HepG2 (cell line): Measurements from ENCODE around the gene SLC17A9. TPM values are rescaled to one million over a fixed set of nuclear protein-coding genes. Genes with fewer than 3 reads are reported as not detected.

ENCODE experiments used
- FOSL1 ChIP-seq: sonication (generic); formaldehyde crosslinking; IDR thresholded peaks from 2 replicates; pipeline ENCODE4 v1.9.0; 2021; ENCODE audit warnings: missing genetic modification reagents, borderline replicate concordance
- GLI4 ChIP-seq: sonication (generic); formaldehyde crosslinking; IDR thresholded peaks from 2 replicates; pipeline ENCODE4 v1.5.1; 2020; ENCODE audit warnings: missing genetic modification reagents, mild to moderate bottlenecking, moderate library complexity, borderline replicate concordance
- ZNF205 ChIP-seq: IDR thresholded peaks from 2 replicates; pipeline ENCODE4 v1.6.1; 2018; ENCODE audit warnings: missing biosample characterization, missing genetic modification reagents
- ZNF496 ChIP-seq: sonication (generic); formaldehyde crosslinking; IDR thresholded peaks from 2 replicates; pipeline ENCODE4 v1.8.1; 2023; ENCODE audit warnings: mild to moderate bottlenecking, moderate library complexity, missing genetic modification reagents; ENCODE audit not compliant: insufficient replicate concordance
- polyA plus RNA-seq, 8 experiments: library from polyadenylated mRNA; depleted of rRNA in 3 of 8; stranded (reverse) in 7 of 8; unstranded in 1 of 8; fragments of >200 nt; fragmentation: Illumina TruSeq in 4 of 8; extraction: Trizol in 4 of 8; gene quantifications; 2 replicates each; pipeline versions ENCODE4 v1.2.1 to v1.2.3, GENCODE V29; 2011 to 2016; ENCODE audit warnings: low read depth in 4 of 8, missing spikeins in 1 of 8, mixed read lengths in 1 of 8; ENCODE audit not compliant: insufficient read depth in 1 of 8
- total RNA-seq, 5 experiments: library from RNA; depleted of rRNA; stranded (reverse); fragments of >200 nt; fragmentation: Illumina TruSeq; extraction: Trizol; gene quantifications; 2 replicates each; pipeline ENCODE4 v1.2.3, GENCODE V29; 2016; ENCODE audit warnings: low read depth in 1 of 5
- TF ChIP-seq, protein P1 (sequence below), 2 experiments: sonication (generic) in 1 of 2; formaldehyde crosslinking in 1 of 2; IDR thresholded peaks; 2 replicates each; pipeline versions ENCODE4 v1.5.1 to v1.6.1; 2011 to 2020; ENCODE audit warnings: borderline replicate concordance in 1 of 2, low read depth in 1 of 2, low read length in 1 of 2, mild to moderate bottlenecking in 1 of 2, missing genetic modification reagents in 1 of 2, moderate library complexity in 1 of 2
- TF ChIP-seq, protein P2 (sequence below): sonication (generic); formaldehyde crosslinking; IDR thresholded peaks from 2 replicates; pipeline ENCODE4 v1.4.0; 2020; ENCODE audit warnings: mild to moderate bottlenecking, missing genetic modification reagents
- TF ChIP-seq, protein P3 (sequence below): sonication (generic); formaldehyde crosslinking; IDR thresholded peaks from 2 replicates; pipeline ENCODE4 v1.5.0; 2020; ENCODE audit warnings: mild to moderate bottlenecking, missing genetic modification reagents, borderline replicate concordance
- TF ChIP-seq, protein P4 (sequence below): sonication (generic); formaldehyde crosslinking; conservative IDR thresholded peaks from 2 replicates; pipeline ENCODE4 v1.4.0; 2020; ENCODE audit warnings: missing genetic modification reagents

Gene SLC17A9
- total and polyA plus RNA-seq, 2 of the 13 experiments (the other 11 are each of a cell fraction or from before 2014, with no cell fraction given): 110 to 191 TPM

DNA sequence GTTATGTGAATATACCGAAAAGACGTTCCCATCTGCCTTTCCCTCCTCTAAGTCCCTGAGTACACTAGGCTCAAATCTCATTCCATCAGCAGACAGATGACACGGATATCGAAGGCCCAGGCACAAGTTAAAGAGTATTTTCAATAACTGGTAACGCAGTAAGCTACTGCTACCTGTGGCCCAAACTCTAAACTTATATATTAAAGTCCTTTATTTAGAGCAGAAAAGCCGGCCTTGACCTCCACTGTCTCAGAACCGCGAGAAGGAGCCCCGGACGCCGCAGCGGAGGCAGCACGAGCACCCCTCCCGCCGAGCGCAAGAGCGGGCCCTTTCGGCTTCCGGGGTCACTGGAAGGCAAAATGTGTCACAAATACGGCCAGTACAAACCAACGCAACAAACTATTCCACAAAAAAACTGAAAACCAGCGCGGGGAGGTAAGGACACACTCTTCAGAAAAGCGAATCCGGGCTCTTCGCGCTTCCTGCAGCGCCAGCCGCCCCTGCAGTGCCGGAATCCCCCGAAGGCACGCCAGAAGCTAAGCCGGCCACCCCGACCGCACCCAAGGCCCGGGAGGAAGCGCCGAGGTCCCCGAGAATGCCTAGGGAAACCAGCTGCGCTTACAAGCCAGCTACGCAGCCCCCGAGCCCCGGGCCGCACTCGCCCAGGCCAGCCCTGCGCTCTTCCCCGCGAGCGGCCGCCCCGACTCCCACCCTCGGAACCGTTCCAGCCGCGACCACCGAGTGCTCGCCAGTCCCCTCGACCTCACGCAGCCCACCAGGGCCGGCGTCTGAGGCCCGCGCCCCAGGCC is 26.9 kb upstream of the SLC17A9 start (continued):
- TF ChIP-seq, protein P1, sequence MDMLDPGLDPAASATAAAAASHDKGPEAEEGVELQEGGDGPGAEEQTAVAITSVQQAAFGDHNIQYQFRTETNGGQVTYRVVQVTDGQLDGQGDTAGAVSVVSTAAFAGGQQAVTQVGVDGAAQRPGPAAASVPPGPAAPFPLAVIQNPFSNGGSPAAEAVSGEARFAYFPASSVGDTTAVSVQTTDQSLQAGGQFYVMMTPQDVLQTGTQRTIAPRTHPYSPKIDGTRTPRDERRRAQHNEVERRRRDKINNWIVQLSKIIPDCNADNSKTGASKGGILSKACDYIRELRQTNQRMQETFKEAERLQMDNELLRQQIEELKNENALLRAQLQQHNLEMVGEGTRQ (IDR thresholded peaks at IDR 0.05; ENCODE audit: low read depth, low read length): no peak
- TF ChIP-seq, protein P1 (CRISPR knock-in tag; IDR thresholded peaks at IDR 0.05; ENCODE audit: borderline replicate concordance): no peak; the same call in 1 of the 2 replicates
- TF ChIP-seq GLI4 (CRISPR knock-in tag): 0 out of 2 replicates have a peak, but pooled peaks have one; percentile 78
- peak; percentile 33; the same call in 1 of the 2 replicates for TF ChIP-seq FOSL1
- no peak for TF ChIP-seq ZNF205 (CRISPR knock-in tag)
- TF ChIP-seq, protein P2, sequence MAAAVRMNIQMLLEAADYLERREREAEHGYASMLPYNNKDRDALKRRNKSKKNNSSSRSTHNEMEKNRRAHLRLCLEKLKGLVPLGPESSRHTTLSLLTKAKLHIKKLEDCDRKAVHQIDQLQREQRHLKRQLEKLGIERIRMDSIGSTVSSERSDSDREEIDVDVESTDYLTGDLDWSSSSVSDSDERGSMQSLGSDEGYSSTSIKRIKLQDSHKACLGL: peak; percentile 9; the same call in 1 of the 2 replicates
- TF ChIP-seq ZNF496: no peak
- TF ChIP-seq, protein P3, sequence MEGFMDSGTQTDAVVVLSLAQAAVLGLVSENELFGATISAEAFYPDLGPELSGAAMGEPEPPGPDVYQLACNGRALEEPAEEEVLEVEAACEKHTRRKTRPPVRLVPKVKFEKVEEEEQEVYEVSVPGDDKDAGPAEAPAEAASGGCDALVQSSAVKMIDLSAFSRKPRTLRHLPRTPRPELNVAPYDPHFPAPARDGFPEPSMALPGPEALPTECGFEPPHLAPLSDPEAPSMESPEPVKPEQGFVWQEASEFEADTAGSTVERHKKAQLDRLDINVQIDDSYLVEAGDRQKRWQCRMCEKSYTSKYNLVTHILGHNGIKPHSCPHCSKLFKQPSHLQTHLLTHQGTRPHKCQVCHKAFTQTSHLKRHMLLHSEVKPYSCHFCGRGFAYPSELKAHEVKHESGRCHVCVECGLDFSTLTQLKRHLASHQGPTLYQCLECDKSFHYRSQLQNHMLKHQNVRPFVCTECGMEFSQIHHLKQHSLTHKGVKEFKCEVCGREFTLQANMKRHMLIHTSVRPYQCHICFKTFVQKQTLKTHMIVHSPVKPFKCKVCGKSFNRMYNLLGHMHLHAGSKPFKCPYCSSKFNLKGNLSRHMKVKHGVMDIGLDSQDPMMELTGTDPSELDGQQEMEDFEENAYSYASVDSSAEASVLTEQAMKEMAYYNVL: no peak; the same call in 1 of the 2 replicates
- TF ChIP-seq, protein P4, sequence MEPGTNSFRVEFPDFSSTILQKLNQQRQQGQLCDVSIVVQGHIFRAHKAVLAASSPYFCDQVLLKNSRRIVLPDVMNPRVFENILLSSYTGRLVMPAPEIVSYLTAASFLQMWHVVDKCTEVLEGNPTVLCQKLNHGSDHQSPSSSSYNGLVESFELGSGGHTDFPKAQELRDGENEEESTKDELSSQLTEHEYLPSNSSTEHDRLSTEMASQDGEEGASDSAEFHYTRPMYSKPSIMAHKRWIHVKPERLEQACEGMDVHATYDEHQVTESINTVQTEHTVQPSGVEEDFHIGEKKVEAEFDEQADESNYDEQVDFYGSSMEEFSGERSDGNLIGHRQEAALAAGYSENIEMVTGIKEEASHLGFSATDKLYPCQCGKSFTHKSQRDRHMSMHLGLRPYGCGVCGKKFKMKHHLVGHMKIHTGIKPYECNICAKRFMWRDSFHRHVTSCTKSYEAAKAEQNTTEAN (CRISPR knock-in tag): no peak
